NCI-H82 (cell line): Measurements from ENCODE around the gene PACS2.

Source experiments
- DNase-seq: peaks from one replicate; lab custom pipeline; 2025; lab: John Stamatoyannopoulos, UW

Gene PACS2

DNA sequence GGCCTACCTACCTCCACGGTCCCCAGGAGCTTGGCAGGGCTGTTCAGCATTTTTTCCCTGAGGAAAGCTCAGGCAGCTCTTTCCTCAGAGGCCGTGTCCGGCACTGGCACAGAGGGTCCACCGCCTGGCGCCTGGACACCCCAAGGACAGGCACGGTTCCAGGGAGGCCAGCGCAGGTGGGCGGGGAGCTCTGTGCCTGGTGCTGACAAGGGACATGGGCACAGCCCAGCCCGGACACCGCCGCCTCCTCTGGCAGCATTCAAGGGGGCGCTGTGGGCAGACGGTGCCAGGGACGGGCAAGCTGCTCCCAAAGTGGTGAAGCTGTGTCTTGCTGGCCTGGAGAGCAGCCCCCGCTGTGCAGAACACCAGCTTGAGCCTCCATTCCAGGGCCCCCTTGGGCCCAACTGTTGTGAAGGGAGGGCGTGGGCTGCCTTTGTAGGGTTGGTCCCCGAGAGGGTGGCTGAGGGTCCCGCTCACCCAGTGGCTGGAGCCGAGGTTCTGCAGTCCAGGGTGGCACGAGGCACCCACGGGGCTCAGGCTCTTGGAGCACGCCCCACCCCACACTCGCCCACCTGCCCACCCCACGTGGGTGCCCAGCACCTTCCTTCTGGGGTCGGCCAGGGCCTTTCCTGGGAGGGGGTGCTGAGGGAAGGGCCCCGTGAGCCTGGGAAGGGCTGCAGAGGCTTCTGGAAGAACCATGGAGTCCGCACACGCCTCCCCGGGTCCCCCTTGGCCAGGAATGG lies 54.5 kb downstream of the PACS2 start:
- DNase-seq = no peak

DNA sequence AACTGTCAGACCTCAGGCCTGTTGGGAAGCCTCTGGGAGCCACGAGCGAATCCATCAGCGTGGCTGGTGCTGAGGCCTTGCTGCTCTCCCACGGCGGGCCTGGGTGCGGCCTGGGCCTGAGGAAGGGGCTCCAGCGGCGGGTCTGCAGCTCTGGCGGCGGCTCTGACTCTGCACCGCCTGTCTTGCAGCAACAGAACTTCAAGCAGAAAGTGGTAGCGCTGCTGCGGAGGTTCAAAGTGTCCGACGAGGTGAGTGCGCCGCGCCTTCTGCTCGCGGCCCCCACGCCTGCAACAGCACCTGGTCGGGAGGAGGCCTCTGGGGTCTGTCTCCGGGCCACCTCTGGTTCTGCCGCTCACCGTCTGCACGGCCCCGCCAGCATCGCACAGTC lies 55.1 kb downstream of the PACS2 start:
- no peak for DNase-seq

DNA sequence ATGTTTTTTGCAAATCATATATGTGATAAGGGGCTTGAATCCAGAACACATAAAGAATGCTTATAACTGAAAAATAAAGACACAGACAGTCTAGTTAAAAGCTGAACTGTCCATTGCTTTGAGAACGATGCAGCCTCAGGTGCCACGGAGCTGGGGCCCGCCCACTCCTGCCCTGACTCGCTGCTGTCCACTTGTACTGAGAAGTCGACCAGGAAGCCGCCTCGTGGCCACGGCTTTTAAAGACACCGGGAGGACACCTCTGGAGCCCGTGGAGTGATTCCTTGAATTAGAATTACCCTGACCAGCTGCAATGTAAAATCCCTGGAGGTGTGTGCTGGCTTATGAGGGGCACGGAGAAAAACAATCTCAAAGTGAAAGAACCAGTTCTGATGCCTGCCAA lies 59.8 kb downstream of the PACS2 start:
- DNase-seq = no peak

DNA sequence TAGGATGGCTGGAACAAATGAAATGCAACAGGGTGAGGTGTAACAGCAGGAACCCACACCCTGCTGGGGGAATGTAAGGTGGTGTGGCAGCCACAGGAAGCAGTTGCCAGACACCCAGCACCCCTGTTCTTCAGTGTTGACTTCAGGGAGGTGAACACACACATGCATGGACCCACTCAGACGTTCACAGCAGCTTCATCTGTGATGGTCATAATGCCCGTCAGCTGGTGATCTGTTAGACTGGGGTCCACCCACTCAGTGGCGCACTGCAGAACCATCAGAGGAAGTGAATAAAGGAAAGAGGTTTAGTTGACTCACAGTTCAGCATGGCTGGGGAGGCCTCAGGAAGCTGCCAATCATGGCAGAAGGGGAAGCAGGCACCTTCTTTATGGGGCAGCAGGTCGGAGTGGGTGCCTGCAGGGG lies 61.1 kb downstream of the PACS2 start:
- DNase-seq = no peak

DNA sequence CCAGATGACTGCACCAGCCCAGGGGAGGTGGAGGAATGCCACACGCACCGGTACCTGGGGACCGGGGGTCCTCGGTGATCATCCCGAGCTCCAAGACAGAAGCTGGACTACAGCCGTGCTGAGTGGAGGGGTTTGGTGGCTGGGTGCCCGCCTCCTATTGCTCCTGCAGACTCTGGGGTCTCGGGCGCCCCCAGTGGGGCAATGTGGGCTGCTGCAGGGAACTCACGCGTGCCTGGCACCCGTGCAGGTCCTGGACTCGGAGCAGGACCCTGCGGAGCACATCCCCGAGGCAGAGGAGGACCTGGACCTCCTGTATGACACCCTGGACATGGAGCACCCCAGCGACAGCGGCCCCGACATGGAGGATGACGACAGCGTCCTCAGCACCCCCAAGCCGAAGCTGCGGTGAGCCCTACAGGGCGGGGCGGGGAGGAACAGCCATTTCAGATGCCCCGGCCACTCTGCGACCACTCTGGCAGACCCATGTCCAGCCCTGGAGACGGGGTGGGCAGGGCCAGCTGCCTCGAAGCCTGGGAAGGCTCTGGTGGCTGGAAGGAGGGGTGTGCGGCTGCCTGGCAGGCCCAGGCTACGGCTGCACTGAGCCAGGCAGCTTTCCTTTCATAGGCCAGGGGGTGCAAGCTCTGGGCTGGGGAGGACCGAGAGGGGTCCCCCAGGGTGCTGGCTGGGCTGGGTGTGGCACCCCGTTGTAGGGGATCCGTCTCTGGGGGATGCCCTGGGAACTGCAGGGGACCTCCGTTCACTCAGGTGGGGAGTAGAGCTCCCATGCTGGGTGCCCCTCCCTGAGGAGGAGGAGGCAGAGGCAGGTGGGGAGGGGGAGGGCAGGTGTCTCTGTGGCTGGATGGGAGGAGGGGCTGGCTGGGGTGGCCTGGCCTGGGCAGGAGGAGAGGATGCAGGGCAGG lies 62.2 kb downstream of the PACS2 start:
- peak; percentile 29 for DNase-seq

DNA sequence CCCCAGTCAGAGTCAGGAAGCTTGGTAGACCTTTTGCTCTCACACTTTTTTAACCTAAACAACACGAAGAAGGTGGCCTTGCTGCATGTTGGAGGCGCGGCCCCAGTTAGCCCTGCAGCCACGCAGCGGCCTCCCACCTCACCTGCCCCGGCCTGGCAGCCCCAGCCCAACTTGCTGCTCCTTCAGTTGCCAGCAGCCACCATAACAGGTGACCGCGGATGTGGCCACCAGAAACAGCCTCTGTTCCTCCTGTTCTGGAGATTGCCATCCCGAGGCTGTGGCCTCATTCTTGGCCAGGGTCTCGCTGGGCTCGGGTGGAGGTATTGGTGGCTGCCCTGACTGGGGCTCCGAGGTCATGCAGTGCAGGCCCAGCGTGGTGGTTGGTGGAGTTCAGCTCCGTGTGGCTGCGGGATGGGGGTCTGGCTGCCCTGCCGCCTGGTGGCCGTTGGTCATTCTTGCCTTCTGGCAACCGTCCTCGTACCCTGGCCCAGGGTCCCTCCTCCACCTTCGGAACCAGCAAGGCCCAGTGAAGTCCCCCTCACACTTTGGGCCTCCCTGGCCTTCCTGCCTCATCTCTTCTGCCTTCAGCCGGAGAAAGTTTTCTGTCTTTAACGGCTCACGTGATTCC lies 63.1 kb downstream of the PACS2 start:
- no peak for DNase-seq

DNA sequence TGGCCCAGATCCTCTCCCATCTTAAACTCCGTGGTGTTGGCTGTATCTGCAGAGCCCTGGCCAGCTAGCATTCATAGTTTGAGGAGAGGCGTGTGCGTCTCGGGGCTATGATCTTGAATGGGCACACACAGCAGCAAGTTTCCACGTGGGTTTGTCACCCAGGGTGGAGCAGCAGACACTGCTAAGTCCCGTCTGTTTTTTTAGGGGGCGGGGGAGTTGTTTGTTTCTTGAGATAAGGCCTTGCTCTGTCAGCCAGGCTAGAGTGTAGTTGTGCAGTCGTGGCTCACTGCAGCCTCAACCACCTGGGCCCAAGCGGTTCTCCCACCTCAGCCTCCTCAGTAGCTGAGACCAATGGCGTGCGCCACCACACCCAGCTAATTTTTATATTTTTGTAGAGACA lies 63.7 kb downstream of the PACS2 start:
- no peak for DNase-seq

DNA sequence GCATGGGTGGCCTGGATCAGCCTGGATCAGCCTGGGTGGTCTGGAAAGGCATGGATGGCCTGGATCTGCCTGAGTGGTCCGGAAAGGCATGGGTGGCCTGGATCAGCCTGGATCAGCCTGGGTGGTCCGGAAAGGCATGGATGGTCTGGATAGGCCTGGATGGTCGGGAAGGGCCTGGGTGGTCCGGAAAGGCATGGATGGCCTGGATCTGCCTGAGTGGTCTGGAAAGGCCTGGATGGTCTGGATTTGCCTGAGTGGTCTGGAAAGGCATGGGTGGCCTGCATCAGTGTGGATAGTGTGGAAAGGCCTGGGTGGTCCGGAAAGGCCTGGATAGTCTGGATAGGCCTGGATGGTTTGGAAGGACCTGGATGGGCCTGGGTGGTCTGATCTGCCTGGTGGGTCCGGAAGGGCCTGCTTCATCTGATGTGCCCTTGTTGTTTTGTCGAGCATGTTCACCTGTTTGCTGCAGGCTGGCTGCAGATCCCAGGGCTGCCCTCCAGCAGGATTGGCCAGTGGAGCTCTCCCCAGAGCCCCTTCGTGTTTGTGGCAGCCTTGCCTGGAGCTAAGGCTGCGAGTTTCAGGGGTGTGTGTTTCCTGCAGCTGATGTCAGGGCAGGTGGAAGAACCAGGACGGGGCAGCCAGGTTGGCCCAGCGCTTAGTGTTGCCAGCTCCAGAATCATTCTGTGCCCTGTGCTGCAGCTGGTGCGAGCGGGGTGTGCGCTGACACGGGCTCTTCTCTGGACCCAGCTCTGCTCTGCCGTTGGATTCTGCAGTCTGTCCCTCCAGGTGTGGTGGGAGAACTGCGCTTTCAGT lies 64.5 kb downstream of the PACS2 start:
- DNase-seq = no peak

DNA sequence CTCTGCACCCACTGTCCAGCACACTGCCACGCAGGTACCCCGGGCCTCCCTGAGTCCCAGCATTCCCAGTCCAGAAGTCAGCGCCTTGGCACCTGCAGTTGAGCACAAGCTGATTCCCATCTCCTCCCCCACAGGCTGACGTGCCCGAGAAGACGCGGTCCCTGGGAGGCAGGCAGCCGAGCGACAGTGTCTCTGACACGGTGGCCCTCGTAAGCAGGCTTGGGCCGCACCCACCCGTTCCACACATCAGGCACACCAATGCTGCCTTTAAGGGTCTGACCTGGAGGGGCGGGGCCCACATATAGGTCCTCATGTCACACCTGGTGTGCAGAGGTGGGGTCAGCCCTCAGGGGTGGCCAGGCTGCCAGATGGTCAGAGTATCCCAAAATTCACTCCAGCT lies 65.4 kb downstream of the PACS2 start:
- no peak for DNase-seq

DNA sequence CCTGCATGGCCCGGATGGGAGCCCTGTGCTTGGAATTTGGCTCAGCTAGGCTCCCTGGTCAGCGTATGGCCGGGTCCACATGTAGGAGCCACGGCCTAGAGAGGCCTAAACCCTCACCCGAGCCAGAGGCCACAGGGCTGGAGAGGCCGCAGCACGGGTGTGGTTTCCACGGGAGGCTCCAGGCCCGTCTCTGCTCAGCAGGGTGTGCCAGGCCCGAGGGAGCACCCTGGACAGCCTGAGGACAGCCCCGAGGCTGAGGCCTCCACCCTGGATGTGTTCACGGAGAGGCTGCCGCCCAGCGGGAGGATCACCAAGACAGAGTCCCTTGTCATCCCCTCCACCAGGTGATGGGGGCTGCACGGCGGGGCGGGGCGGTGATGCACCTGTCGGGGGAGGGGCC lies 66.2 kb downstream of the PACS2 start:
- DNase-seq = no peak

DNA sequence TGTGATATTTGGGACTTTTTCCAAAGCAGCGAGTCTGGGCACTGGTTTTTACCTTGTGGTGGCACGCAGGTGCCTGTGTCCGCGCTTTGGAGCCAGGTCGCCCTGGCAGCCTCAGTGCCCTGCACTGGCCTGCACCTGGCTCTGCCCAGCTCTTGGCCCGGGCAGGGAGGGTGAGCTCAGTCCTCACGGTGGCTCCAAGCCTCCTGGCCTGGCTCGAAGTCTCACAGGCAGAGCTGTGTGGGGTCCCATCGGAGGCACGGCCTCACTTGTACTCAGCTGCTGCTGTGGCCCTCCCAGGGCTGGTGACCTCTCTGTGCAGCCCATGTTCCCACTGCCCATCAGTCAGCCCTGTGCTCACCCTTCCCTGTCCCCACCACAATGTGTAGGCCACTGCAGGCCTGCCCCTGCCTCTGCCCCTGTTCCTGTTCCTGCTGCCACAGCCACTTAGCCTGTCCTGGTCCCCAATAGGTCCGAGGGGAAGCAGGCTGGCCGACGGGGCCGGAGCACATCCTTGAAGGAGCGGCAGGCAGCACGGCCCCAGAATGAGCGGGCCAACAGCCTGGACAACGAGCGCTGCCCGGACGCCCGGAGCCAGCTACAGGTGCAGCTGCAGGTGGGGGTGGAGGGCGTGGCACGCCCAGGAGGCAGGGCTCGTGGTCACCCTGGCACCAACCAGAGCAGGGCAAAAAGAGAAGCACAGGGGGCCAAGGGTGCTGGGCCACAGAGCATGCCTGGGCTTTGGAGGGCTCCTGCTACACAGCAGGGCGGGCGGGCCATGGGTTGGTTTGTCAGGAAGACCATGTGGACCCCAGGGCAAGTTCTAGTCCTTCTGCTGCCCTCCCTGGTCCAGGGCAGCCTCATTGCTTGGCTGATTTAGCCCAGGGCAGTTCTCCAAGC lies 67.1 kb downstream of the PACS2 start:
- no peak for DNase-seq

DNA sequence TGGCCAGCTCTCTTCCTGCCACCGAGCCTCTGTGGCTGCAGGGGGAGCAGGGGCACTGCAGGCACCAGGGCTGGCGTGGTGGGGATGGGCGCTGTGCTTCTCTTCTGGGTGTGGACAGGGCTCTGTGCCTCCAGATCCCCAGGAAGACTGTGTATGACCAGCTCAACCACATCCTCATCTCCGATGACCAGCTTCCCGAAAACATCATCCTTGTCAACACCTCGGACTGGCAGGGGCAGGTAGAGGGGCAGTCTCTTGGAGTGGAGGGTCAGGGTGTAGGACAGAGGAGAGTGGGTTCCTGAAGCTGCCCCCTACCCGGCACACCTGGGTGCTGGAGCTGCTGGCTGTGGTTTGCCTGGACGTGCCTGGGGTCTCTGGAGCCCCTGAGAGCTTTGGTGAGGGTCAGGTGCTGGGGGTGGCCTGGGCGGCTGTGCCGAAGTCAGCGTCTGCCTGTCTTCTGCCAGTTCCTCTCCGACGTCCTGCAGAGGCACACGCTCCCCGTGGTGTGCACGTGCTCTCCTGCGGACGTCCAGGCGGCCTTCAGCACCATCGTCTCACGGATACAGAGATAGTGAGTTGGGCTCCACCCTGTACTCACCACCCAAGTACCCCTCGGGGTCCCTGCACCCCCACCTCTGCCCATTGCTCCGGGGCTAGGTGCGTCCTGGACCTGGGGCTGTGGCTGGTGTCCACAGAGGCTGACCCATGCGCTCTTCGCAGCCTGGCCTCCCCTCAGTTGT lies 68.0 kb downstream of the PACS2 start:
- no peak for DNase-seq

DNA sequence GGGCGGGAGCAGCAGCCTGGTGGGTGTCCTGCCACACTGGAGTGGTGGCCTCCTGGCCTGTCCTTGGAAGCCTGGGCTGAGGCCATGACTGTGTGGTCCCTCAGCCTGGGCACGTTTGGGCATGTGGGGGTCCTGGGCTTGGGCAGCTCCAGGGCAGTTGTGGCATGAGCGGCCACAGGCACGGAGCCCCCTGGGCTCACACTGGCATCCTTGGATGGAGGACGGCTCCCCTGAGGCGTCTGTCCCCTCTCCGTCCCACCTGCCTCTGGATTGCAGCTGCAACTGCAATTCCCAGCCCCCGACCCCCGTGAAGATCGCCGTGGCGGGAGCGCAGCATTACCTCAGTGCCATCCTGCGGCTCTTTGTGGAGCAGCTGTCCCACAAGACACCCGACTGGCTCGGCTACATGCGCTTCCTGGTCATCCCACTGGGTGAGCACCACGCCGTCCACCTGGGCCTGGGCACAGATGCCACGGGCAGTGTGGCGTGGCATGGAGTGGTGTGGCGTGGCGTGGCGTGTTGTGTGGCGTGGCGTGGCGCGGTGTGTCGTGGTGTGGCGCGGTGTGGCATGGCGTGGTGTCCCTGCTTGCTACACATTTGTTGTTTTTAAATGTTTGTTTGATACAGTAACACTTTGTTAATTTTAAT lies 68.7 kb downstream of the PACS2 start:
- DNase-seq = no peak

DNA sequence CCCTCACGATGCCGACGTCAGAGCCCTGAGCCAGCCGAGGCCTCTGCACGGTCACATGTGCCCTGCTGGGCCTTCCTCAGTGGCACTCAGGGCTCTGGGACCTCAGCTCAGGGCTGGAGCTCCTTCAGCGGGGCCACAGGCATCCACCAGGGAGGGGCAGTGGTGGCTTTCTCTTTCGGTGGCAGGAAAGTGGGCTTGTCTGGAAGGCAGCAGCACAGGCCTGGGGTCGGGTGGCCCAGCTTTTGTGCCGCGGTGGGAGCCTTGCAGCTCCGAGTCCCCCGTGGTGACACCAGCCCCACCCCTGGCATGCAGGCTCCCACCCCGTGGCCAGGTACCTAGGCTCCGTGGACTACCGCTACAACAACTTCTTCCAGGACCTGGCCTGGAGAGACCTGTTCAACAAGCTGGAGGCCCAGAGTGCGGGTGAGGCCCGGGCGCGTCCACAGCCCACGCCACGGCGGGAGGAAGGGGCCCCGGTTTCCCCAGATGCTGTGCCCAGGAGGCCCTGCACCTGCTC lies 69.6 kb downstream of the PACS2 start:
- DNase-seq = no peak

DNA sequence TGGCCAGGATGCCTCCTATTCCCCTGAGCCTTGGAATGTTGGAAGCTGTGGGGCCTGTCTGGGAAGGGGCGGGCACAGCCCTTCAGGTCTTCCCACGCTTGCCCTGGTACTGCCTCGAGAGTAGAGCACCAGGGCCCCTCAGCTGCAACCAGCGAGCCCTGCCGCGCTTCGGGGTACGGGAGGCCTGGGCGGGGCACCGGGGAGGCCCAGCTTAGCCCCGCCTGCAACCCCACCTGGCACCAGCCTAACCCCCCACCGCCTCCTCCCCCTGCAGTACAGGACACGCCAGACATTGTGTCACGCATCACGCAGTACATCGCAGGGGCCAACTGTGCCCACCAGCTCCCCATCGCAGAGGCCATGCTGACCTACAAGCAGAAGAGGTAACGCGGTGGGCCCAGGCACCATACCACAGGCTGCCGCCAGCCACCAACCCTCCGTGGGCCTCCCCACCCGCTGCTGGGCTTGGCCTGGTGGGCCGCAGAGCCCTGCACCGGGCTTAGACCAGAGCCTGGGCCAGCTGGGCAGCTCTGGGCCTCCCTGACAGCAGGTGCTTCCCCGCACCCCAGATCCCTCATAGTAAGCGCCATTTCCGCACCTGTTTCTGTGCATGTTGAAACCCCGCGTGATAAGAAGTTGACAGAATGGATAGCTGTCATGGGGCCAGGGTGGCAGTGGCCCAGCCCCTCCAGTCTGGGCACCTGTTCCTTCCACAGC lies 70.2 kb downstream of the PACS2 start:
- DNase-seq = no peak

DNA sequence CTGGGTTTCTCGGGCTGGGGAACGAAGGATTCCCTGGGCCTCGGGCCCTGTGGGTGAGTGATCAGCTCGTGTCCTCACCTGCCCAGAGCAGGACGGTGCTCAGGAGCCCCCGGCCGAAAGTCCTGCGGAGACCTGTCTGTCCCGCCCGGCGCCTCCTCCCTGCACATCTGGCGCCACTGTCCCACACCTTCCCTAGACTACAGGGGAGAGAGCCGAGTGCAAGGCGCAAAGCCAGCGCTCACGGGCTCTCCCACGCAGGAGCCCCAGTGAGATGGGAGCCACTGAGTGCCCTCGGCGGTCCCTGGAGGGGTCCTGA lies 70.7 kb downstream of the PACS2 start:
- DNase-seq = no peak

DNA sequence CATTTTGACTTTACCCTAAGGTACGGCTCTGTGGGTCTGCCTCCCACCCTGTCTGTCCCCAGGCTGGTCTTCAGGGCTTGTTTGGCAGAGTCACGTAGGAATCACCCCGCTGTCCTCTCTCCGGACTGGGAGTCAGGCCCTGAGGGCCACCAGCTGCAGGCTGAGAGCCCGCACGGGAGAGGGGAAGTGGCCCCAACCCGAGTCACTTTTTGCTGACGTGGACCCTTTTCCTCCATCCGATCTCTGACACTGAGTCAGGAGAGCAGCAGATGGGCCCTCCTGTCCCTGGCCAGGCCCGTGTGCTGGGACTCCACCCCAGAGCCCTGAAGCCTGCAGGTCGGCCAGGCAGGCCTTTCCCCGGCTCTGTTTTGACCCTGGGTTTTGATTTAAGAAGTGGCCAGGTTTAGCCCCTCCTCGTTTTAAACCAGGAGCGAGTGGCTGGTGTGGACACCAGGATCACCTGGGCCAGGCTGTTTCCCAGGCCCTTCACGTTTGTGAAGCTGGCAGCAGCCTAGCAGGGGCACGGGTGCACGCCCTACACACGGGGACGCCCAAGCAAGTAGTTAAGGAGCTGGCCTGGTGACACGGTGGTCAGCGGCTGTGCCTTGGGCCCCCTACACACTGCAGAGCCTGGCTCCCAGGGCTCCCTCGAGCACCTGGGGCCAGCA lies 71.3 kb downstream of the PACS2 start:
- no peak for DNase-seq
